IPS-18c (cell line): ENCODE data around the gene TIGIT.

ENCODE experiments used
- H3K4me3 ChIP-seq: 2 replicates; pipeline ENCODE4 v1.7.0; 2013; ENCODE audit warnings: low read depth, mild to moderate bottlenecking, low read length, moderate library complexity; ENCODE audit not compliant: insufficient read depth
- H3K9me3 ChIP-seq: one replicate; pipeline ENCODE4 v1.6.1; 2013; ENCODE audit warnings: mild to moderate bottlenecking, low read length, moderate library complexity; ENCODE audit not compliant: control insufficient read depth, insufficient read depth

The TIGIT gene

GRCh38 chr3:114307222-114307830, 13.5 kb downstream of the TIGIT start:
- Histone ChIP-seq H3K4me3 (no peak overlapping the region), H3K9me3 (no peaks in the 10 kb centered on the region)

GRCh38 chr3:114307832-114308231, 14.0 kb downstream of the TIGIT start:
- no peaks in the 10 kb centered on the region for H3K9me3 ChIP-seq
- H3K4me3 ChIP-seq: no peak overlapping the region

DNA sequence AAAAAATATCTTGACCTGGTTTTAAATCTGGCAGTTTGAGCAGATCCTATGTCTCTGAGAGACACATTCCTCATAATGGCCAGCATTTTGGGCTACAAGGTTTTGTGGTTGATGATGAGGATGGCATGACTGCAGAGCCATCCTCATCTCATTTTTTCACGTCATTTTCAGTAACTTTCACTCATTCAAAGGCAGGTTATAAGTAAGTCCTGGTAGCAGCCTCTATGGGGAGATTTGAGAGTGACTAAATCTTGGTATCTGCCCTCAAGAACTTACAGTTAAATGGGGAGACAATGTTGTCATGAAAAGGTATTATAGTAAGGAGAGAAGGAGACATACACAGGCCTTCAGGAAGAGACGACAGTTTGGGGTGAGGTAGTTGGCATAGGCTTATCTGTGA, 14.5 kb downstream of the TIGIT start:
- Histone ChIP-seq H3K4me3 (no peak overlapping the region), H3K9me3 (no peaks in the 10 kb centered on the region)

- Histone ChIP-seq H3K4me3 (no peak overlapping the region), H3K9me3 (no peaks in the 10 kb centered on the region)
Measured at GRCh38 chr3:114308830-114309229, 15.0 kb downstream of the TIGIT start.

DNA sequence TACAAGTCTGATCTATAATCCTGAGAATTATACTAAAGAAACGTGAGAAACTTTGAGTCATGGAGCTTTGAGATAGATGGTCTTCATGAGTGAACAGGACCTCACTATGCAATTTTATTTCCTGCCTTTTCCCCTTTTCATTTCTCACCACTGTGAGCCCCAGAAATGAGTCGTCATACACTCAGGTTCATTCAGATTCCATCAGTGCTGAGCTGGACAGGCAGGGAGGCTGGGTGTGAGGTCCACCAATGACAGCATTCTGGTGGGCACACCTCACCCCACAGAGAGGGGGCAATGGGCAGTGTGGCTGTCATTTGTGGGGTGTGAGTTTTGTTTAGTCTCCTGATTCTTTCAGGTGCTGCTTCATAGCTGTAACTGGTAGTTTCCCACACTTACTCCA, 16.9 kb downstream of the TIGIT start:
- Histone ChIP-seq H3K4me3 (no peak overlapping the region), H3K9me3 (no peaks in the 10 kb centered on the region)

DNA sequence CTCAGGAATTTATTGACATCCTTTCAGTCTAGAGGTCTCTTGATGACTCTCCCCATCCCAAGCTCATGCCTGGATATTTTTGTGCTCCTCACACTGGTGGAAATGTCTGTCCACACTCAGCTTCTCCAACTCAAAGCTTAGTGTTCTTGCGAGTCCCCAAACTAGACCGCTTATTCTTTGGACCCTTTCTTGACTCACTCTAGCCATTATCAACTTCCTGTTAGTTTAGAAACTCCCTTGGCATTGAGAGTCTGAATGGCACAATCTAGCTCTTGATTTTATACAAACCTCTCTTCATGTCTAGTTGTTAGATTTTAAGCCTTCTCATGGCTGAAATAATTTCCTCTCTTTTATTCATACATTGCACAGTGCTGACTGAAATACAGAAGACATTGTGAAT, 19.6 kb downstream of the TIGIT start:
- Histone ChIP-seq H3K9me3 (no peaks in the 10 kb centered on the region), H3K4me3 (no peak overlapping the region)

GRCh38 chr3:114314282-114314681, 20.5 kb downstream of the TIGIT start:
- H3K9me3 ChIP-seq: no peaks in the 10 kb centered on the region
- no peak overlapping the region for H3K4me3 ChIP-seq

DNA sequence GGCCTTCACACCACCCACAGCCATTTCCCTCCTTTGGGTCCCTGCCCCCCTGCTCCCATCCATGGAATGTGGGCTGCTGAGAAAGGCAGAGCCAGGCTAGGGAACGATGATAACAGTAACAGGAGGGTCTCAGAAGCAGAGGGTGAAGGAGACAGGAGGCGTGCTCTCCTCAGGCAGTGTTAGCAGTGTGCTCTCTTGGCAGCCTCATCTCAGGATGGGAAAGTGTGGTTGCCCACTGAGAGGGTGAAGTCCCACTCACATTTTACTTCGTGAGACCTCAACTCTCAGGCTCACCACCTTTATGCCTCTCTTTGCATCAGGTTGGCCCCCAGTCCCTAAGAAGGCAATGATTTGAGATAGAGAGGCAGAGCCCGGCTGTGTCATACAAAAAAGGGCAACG, 24.5 kb downstream of the TIGIT start:
- Histone ChIP-seq H3K9me3 (no peaks in the 10 kb centered on the region), H3K4me3 (no peak overlapping the region)

DNA sequence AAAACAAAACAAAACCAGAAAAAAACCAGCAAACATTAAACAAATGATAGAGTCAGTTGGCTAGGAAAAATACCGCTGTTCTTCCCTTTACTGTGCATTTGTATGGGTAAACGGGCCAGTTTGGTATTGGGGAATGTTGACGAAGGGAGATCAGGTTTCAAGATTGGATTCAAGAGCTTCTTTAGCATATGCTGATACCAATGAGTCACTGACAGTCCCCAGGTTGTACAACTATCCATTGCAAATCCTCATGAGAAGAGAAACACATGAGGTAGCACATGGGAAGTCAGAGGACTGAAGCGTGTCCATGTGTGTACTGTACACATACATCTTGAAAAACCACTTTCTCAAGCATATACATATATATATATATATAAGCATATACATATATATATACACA, 25.6 kb downstream of the TIGIT start:
- H3K4me3 ChIP-seq: no peak overlapping the region
- H3K9me3 ChIP-seq: no peaks in the 10 kb centered on the region

DNA sequence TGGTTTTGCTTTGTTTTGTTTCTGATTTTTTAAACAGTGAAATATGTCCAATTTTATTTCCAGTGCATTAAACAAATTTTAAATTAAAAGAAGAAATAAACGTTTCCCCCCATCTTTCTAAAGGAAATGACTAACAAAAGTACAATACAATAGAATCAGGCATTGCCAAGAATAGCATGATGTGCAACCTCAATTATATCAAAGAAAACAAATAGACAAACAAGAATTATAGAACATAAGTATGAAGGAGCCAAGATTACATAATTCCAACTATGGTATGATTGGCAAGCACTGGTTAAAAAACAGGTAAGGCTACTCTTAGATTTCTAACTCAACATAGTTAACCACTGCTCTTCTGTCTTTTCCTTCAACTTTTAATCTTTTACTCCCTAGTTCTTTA, 26.4 kb downstream of the TIGIT start:
- H3K4me3 ChIP-seq: no peak overlapping the region
- H3K9me3 ChIP-seq: no peaks in the 10 kb centered on the region

DNA sequence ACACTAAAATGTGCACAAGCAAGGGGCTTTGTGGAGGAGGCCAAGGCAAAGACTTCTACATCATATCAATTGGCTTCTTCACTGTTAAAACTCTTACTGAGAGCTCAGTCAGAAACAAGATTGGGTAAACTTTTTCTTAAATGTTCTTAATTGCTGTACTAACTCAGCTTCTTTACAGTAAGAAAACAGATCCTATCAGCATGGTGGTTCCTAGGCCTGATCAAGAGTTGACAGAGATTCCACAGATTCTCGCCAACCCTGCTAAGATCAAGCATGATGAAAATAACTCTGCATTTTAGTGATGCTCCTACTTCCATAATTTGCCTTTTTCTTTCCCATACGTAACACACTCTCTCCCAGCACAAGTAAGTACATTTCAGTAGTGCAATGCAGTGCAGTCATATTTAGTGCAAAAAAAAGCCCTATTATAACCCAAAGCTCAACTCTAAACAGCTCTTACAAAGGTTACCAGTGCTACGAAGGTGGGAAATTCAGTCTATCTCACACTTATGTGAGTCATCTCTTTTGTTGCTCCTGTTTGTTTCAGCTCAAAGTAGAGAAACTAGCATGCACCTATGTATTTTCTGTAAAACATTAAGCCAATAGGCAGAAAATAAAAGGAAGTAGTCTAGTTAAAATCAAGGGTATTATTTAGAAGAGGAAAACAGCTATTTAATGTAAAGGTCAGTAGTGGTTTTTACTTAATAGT, 29.9 kb downstream of the TIGIT start:
- Histone ChIP-seq H3K4me3 (no peak overlapping the region), H3K9me3 (no peaks in the 10 kb centered on the region)

DNA sequence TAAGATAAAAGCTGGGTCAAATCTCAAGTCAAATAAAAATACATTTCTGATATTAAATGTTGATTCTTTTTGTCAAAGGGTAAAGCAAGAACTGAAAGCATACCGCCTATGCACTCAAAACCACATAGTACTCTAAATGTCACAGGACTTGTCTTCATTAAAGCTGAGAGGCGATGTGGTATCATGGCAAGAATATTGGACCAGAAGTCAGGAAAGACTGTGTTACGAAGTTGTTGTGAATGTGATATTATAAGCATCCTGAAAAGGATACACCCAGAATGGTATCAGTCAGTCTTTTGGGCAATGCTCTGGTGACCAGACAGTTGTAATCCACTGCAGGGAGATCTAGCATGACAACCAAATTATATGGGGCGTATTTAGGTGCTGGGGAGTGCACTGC, 33.8 kb downstream of the TIGIT start:
- H3K9me3 ChIP-seq: no peaks in the 10 kb centered on the region
- no peak overlapping the region for H3K4me3 ChIP-seq

GRCh38 chr3:114328345-114328744, 34.5 kb downstream of the TIGIT start:
- Histone ChIP-seq H3K9me3 (no peaks in the 10 kb centered on the region), H3K4me3 (no peak overlapping the region)

DNA sequence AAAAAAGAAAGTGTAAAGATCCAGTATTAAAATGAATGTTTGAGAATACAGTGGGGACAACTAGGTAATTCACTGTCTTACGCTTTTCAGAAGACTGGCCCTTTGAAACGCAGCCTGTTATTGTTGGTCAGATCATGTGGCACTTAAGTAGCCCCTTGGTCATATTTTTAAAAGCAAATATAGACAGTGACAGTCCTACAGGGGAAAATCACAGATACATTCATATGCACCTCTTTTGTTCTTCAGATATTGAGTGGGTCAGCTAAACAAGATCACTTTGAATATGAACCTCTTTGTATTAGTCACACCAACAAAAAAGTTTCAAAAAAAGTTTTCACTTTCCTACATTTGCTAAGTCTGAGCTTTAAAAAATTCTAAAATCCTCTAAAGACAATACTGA, 36.0 kb downstream of the TIGIT start:
- H3K4me3 ChIP-seq: no peak overlapping the region
- H3K9me3 ChIP-seq: no peaks in the 10 kb centered on the region

DNA sequence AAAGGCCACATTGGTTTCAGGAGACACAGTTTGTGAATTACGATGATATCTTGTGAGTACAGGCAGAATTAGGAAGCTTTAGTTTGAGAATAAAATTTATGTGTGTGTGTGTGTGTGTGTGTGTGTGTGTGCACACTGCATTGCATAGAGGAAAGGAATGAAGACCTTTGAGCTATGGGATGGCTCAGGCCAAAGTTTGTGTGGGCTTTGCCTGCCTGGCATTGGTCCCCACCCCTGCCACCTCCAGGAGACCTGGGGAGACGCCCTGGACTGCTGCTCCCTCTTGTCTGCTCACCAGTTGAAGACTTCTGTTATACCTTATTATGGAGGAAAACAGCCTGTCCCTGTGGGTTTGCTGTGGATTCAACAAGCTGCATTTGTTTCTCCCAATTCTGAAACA, 37.2 kb downstream of the TIGIT start:
- Histone ChIP-seq H3K9me3 (no peaks in the 10 kb centered on the region), H3K4me3 (no peak overlapping the region)

DNA sequence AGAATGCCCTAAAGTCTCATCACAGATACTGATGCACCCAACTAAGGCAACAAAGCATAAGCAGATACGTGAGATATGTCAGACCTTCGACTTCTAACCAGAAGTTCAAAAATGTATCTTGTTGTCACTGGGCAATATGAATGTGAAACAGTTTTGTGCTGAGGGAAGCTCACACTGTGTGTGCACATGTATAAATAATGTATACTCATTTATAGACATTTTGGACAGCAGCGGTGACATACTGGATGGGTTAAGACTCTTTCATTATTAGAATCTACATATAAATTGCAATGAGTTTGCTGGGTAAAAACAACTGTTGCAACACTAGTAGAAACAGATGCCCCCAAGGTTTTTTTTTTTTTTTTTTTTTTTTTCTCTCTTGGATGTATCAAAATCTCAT, 37.9 kb downstream of the TIGIT start:
- H3K4me3 ChIP-seq: no peak overlapping the region
- no peaks in the 10 kb centered on the region for H3K9me3 ChIP-seq

GRCh38 chr3:114332342-114333179, 38.7 kb downstream of the TIGIT start:
- Histone ChIP-seq H3K4me3 (no peak overlapping the region), H3K9me3 (no peaks in the 10 kb centered on the region)
